ENCODE results near the gene TMEM97.

TMEM97 gene

GRCh38 chr17:28335959-28336871 is 17.2 kb downstream of the TMEM97 start (continued):
- 0 out of 2 replicates have a peak, but pooled peaks have one; percentile 13 for TF ChIP-seq ZNF639 (tag by site-specific recombination; IDR thresholded peaks at IDR 0.05)
- peak; percentile 72; the same call in 1 of the 2 replicates for TF ChIP-seq ZNF341 (tag by site-specific recombination; IDR thresholded peaks at IDR 0.05; ENCODE audit: low read depth)
- TF ChIP-seq ZNF157 (tag by site-specific recombination; IDR thresholded peaks at IDR 0.05), result 0 out of 2 replicates have a peak, but pooled peaks have one; percentile 32
- TF ChIP-seq KLF10 (tag by site-specific recombination; IDR thresholded peaks at IDR 0.05), result peak; percentile 55; the same call in 1 of the 2 replicates
- peak; percentile 91 for TF ChIP-seq ZFHX2 (tag by site-specific recombination; conservative IDR thresholded peaks at IDR 0.05)
- TF ChIP-seq ZNF121 (tag by site-specific recombination; IDR thresholded peaks at IDR 0.05), result peak; percentile 41; the same call in 1 of the 2 replicates
- TF ChIP-seq, protein P1, sequence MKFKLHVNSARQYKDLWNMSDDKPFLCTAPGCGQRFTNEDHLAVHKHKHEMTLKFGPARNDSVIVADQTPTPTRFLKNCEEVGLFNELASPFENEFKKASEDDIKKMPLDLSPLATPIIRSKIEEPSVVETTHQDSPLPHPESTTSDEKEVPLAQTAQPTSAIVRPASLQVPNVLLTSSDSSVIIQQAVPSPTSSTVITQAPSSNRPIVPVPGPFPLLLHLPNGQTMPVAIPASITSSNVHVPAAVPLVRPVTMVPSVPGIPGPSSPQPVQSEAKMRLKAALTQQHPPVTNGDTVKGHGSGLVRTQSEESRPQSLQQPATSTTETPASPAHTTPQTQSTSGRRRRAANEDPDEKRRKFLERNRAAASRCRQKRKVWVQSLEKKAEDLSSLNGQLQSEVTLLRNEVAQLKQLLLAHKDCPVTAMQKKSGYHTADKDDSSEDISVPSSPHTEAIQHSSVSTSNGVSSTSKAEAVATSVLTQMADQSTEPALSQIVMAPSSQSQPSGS (tag by site-specific recombination; IDR thresholded peaks at IDR 0.05; ENCODE audit: low read depth), result peak; percentile 98
- TF ChIP-seq MZF1 (tag by site-specific recombination; IDR thresholded peaks at IDR 0.05; ENCODE audit: borderline replicate concordance), result 0 out of 2 replicates have a peak, but pooled peaks have one; percentile 19
- peak; percentile 68; the same call in 1 of the 2 replicates for TF ChIP-seq ZBTB20 (tag by site-specific recombination; IDR thresholded peaks at IDR 0.05)
- TF ChIP-seq ZNF529 (tag by site-specific recombination; IDR thresholded peaks at IDR 0.05; ENCODE audit: insufficient replicate concordance), result no peak
- 0 out of 2 replicates have a peak, but pooled peaks have one; percentile 21 for TF ChIP-seq GLI4 (tag by site-specific recombination; IDR thresholded peaks at IDR 0.05)
- peak; percentile 26; the same call in 1 of the 2 replicates for TF ChIP-seq ZFP37 (tag by site-specific recombination; IDR thresholded peaks at IDR 0.05)
- peak; percentile 36; the same call in 1 of the 2 replicates for TF ChIP-seq ZBTB8A (tag by site-specific recombination; IDR thresholded peaks at IDR 0.05)
- TF ChIP-seq, protein P2, sequence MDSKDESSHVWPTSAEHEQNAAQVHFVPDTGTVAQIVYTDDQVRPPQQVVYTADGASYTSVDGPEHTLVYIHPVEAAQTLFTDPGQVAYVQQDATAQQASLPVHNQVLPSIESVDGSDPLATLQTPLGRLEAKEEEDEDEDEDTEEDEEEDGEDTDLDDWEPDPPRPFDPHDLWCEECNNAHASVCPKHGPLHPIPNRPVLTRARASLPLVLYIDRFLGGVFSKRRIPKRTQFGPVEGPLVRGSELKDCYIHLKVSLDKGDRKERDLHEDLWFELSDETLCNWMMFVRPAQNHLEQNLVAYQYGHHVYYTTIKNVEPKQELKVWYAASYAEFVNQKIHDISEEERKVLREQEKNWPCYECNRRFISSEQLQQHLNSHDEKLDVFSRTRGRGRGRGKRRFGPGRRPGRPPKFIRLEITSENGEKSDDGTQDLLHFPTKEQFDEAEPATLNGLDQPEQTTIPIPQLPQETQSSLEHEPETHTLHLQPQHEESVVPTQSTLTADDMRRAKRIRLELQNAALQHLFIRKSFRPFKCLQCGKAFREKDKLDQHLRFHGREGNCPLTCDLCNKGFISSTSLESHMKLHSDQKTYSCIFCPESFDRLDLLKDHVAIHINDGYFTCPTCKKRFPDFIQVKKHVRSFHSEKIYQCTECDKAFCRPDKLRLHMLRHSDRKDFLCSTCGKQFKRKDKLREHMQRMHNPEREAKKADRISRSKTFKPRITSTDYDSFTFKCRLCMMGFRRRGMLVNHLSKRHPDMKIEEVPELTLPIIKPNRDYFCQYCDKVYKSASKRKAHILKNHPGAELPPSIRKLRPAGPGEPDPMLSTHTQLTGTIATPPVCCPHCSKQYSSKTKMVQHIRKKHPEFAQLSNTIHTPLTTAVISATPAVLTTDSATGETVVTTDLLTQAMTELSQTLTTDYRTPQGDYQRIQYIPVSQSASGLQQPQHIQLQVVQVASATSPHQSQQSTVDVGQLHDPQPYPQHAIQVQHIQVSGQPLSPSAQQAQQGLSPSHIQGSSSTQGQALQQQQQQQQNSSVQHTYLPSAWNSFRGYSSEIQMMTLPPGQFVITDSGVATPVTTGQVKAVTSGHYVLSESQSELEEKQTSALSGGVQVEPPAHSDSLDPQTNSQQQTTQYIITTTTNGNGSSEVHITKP (tag by site-specific recombination; IDR thresholded peaks at IDR 0.05), result peak; percentile 79
- peak; percentile 28; the same call in 1 of the 2 replicates for TF ChIP-seq CTCF (tag by site-specific recombination; IDR thresholded peaks at IDR 0.05)
